T47D (cell line): ENCODE results near the gene RSAD2.
"Not testable (repeated sequence)": the region's sequence is repeated elsewhere in the genome, so short reads cannot be mapped to it uniquely, and the experiment has no call there.

Experiments used
- DNase-seq, 2 experiments: peaks; one replicate each; pipeline versions ENCODE4 v3.0.0 to v3.0.0-alpha.2; 2011 to 2012; ENCODE audit warnings: low read depth in 1 of 2, low spot score in 1 of 2
- JUND ChIP-seq: IDR thresholded peaks from 2 replicates; pipeline ENCODE4 v1.6.1; 2012; ENCODE audit warnings: low read depth
- in situ Hi-C: cut with HindIII; loops from 2 replicates; pipeline ENCODE4 v1.10.0; 2016; ENCODE audit warnings: low sequenced_read_pairs, low pct_unique_long_range_greater_than_20kb

RSAD2 gene

DNA sequence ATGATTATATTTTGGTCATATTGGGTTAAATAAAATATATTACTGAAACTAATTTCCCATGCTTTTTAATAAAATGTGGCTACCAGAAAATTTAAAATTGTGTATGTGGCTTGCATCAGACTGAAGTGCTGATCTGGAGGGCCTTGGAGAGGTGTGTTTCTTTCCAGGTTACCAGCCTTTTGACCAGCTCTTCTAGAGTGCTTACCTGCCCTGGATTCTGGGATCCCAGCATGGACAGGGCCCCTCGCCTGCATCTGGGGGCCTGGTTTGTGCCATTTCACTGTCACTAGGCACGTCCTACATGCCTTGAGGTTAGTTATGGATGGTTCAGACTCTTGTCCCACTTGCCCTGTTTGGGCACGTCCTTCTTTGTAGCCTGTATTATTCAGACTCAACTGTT lies 50.2 kb downstream of the RSAD2 start:
- no peak for DNase-seq
- no peak for TF ChIP-seq JUND
- in situ Hi-C loops, result no loop called here

GRCh38 chr2:6928452-6928851 lies 50.9 kb downstream of the RSAD2 start:
- DNase-seq, result no peak
- in situ Hi-C loops, result no loop called here

DNA sequence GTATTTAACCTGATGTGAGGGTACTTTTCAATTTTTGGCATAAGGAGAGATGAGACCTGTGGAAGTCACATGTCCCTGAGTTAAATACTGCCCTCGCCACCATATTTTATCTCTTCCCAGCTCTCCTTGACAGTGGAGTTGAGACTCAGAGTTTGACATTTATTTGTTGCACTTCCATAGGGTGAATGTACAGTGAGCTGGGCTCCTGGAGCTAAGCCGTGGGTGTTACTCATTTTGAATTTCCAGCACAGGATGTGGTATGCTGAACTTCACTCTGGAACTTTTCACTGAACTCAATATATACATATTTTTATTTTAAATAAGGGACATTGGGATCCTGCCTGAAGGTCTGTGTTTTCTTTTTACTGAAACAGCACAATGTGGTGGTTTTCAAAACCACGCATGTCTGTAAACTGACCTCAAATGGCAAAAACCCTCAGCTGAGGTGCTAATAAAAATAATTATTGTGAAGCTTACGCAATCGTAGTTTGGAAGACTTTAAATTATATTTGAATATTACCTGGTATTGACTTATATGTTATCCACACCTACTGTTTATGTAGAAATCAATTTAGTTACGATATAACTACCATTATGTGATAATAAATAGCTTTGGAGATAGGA lies 51.7 kb downstream of the RSAD2 start:
- in situ Hi-C loops, result no loop called here
- DNase-seq, result no peak

More at GRCh38 chr2:6928452-6928851, 50.9 kb downstream of the RSAD2 start:
- TF ChIP-seq JUND, result no peak

GRCh38 chr2:6930923-6931647 lies 53.5 kb downstream of the RSAD2 start:
- DNase-seq, result no peak
- in situ Hi-C loops, result no loop called here
- no peak for TF ChIP-seq JUND

More for the DNA sequence above, 51.7 kb downstream of the RSAD2 start:
- no peak for TF ChIP-seq JUND

- in situ Hi-C loops, result no loop called here
- TF ChIP-seq JUND, result no peak
- no peak for DNase-seq
Measured at GRCh38 chr2:6931753-6932152, 54.2 kb downstream of the RSAD2 start.

DNA sequence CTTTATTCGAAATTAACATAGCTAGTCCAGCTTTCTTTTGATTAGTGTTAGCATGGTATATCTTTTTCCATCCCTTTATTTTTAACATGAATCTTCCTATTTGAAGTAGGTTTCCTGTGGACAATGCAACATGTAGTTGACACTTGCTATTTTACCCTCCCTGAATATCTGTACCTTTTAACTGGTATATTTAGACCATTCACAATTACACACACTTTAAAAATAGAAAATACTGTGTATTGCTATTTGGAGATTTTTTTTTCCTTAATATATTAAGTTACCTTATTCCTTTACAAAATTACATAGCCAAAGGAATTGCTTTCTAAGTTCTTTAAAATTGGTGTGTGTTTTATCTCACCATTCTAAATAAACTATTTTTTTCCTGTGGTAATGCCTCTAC lies 54.6 kb downstream of the RSAD2 start:
- in situ Hi-C loops, result no loop called here
- no peak for TF ChIP-seq JUND

GRCh38 chr2:6932828-6933227 lies 55.3 kb downstream of the RSAD2 start:
- TF ChIP-seq JUND, result no peak
- no peak for DNase-seq
- in situ Hi-C loops, result no loop called here

More for the DNA sequence above, 54.6 kb downstream of the RSAD2 start:
- DNase-seq, result no peak

- TF ChIP-seq JUND, result no peak
- no peak for DNase-seq
- in situ Hi-C loops, result no loop called here
Measured at GRCh38 chr2:6933911-6934310, 56.3 kb downstream of the RSAD2 start.

DNA sequence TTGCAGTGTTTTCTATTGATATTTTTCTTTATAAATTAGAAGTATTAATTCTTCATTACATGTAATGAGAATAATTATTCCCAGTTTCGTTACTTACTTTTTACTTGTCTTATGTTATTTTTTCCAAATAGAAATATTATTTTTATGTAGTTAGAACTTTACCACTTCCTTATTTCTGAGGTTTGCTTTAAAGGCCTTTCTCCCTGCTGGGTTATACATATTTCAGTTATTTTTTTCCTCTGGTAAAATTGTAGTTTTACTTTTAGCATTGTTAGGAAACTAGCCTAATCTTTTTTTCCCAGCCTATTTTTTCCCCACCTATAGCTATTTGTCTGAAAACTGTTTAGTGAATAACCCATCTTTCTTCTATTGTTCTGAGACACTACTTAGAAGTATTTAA lies 56.8 kb downstream of the RSAD2 start:
- no peak for TF ChIP-seq JUND
- DNase-seq, result no peak
- in situ Hi-C loops, result no loop called here

DNA sequence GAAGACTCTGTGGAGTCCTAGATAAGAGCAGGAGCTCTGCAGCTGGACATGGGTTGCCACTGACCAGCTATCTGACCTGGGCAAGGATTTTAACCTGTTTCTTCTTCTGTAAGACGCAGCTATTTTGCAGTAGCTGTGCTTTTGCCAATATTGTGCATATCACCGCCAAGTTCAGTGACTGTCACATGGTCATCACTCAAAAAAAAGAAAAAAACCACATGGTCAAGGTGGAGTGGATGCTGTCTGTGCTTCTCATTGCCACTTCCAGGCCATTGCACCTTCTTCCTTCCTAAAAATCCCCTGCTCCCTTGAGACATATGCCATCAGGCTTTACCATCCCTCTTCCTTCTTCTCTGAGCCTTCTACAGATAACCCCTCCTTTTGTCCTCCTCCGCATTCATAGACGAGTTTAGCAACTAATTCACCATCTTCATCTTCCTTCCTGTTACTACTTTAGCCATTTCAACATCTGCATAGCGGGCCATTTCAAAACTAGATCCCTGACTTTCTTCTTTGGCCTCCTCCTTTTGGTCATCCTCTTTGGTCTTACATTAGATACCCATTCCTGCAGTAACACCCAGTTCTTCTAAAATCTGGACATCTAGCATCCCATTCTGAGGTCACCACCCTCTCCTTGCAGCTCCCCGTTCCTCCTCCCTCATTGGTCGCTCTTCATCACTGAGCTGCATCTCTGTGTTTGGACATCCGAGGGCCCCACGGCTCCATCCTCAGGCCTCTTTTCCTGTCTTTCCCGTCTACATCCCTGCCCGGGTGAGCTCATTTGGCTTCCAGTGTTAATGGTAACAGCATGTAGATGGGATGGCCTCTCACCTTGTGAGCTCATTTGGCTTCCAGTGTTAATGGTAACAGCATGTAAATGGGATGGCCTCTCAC lies 57.4 kb downstream of the RSAD2 start:
- in situ Hi-C loops, result no loop called here
- TF ChIP-seq JUND, result no peak
- no peak for DNase-seq

DNA sequence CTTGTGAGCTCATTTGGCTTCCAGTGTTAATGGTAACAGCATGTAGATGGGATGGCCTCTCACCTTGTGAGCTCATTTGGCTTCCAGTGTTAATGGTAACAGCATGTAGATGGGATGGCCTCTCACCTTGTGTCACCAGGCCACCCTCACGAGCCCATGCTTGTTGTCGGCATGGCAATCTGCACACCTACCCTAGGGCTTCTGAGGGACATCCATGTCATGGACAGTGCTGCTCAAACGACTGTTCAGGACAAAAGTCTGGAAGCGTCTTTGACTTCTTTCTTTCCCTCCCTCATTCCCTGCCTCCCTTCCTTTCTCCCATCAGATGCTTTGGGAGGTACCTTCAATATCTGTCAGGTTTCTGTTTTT lies 58.1 kb downstream of the RSAD2 start:
- DNase-seq, in situ Hi-C loops: not testable (repeated sequence)

GRCh38 chr2:6937157-6937556 lies 59.6 kb downstream of the RSAD2 start:
- in situ Hi-C loops, result no loop called here
- DNase-seq, result no peak

GRCh38 chr2:6937582-6937981 lies 60.0 kb downstream of the RSAD2 start:
- no peak for TF ChIP-seq JUND
- in situ Hi-C loops, result no loop called here

More at GRCh38 chr2:6937157-6937556, 59.6 kb downstream of the RSAD2 start:
- TF ChIP-seq JUND, result no peak

More at GRCh38 chr2:6937582-6937981, 60.0 kb downstream of the RSAD2 start:
- no peak for DNase-seq
